H1 (cell line): Measurements from ENCODE around the gene DHX9. TPM values are rescaled to one million over a fixed set of nuclear protein-coding genes. Genes with fewer than 3 reads are reported as not detected.

Experiments
- CTCF ChIA-PET: fragments of 300-600 bp; sonication (Branson Sonifier 250); formaldehyde crosslinking; loops from one replicate; lab custom pipeline; 2021; ENCODE audit not compliant: partially characterized antibody; lab: Charles Lee
- POLR2A ChIA-PET: fragments of 300-600 bp; sonication (Branson Sonifier 250); formaldehyde crosslinking; loops from one replicate; lab custom pipeline; 2021; ENCODE audit warnings: inconsistent platforms; ENCODE audit not compliant: partially characterized antibody; lab: Charles Lee
- DNase-seq, 2 experiments: peaks; one replicate each; pipeline versions ENCODE4 v3.0.0 to v3.0.0-alpha.2; 2010 to 2022; ENCODE audit warnings: low spot score in 2 of 2, low read depth in 1 of 2, mixed read lengths in 1 of 2
- FAIRE-seq: peaks from 2 replicates; lab custom pipeline; 2011; peaks lifted over from hg19 to GRCh38; lab: Jason Lieb, UNC
- H2AFZ ChIP-seq: 2 replicates; pipeline ENCODE4 v1.8.1; 2012; ENCODE audit warnings: low read length, inconsistent platforms
- H2AK5ac ChIP-seq: 2 replicates; pipeline ENCODE4 v1.6.1; 2013; ENCODE audit warnings: low read depth, low read length
- H2BK120ac ChIP-seq: replicated peaks from 2 replicates; pipeline ENCODE3; 2013; ENCODE audit warnings: low read depth, low read length, inconsistent platforms
- H2BK12ac ChIP-seq: 2 replicates; pipeline ENCODE4 v1.6.1; 2013; ENCODE audit warnings: low read depth, low read length
- H2BK15ac ChIP-seq: 2 replicates; pipeline ENCODE4 v1.6.1; 2013; ENCODE audit warnings: low read length
- H2BK20ac ChIP-seq: 2 replicates; pipeline ENCODE4 v1.6.1; 2013; ENCODE audit warnings: low read length
- H2BK5ac ChIP-seq: 2 replicates; pipeline ENCODE4 v1.6.1; 2013; ENCODE audit warnings: low read depth, low read length
- H3K14ac ChIP-seq: 2 replicates; pipeline ENCODE4 v1.6.1; 2013; ENCODE audit warnings: inconsistent platforms; ENCODE audit not compliant: insufficient read length
- H3K18ac ChIP-seq: 2 replicates; pipeline ENCODE4 v1.6.1; 2013; ENCODE audit warnings: low read length; ENCODE audit errors: extremely low read depth
- H3K23ac ChIP-seq: 2 replicates; pipeline ENCODE4 v1.6.1; 2013; ENCODE audit warnings: inconsistent platforms; ENCODE audit not compliant: insufficient read length
- H3K23me2 ChIP-seq: 2 replicates; pipeline ENCODE4 v1.6.1; 2013; ENCODE audit warnings: low read depth, low read length
- H3K27ac ChIP-seq: 2 replicates; pipeline ENCODE4 v1.6.1; 2011; ENCODE audit warnings: low read depth, low read length, inconsistent platforms
- H3K27me3 ChIP-seq, 4 experiments: replicated peaks in 1 of 4; 1 replicate in 1 of 4; 2 replicates in 3 of 4; pipeline versions ENCODE4 v1.6.1 to v1.8.1; 2011 to 2013; ENCODE audit warnings: low read length in 3 of 4, mild to moderate bottlenecking in 3 of 4, inconsistent platforms in 2 of 4, mixed read lengths in 2 of 4, moderate library complexity in 1 of 4; ENCODE audit not compliant: control insufficient read depth in 3 of 4, insufficient read depth in 3 of 4; ENCODE audit errors: extremely low read depth in 1 of 4
- H3K36me3 ChIP-seq, 4 experiments: 2 replicates each; pipeline versions ENCODE4 v1.6.1 to v1.8.1; 2011 to 2013; ENCODE audit warnings: mild to moderate bottlenecking in 4 of 4, low read length in 3 of 4, moderate library complexity in 2 of 4, control low read depth in 1 of 4, inconsistent platforms in 1 of 4; ENCODE audit not compliant: insufficient read depth in 4 of 4, control insufficient read depth in 2 of 4
- H3K4ac ChIP-seq: replicated peaks from 2 replicates; pipeline ENCODE3; 2013; ENCODE audit warnings: low read length, low read depth, mixed read lengths, inconsistent platforms; ENCODE audit not compliant: insufficient read length
- H3K4me1 ChIP-seq, 4 experiments: replicated peaks in 1 of 4; 1 replicate in 1 of 4; 2 replicates in 3 of 4; pipeline versions ENCODE4 v1.6.1 to v1.8.1; 2011 to 2013; ENCODE audit warnings: low read length in 3 of 4, inconsistent platforms in 2 of 4, mixed read lengths in 1 of 4; ENCODE audit not compliant: insufficient read depth in 4 of 4, control insufficient read depth in 3 of 4
- H3K4me2 ChIP-seq, 2 experiments: 2 replicates each; pipeline versions ENCODE4 v1.6.1 to v1.8.1; 2011 to 2013; ENCODE audit warnings: low read depth in 2 of 2, low read length in 2 of 2, control low read depth in 1 of 2, inconsistent platforms in 1 of 2, mild to moderate bottlenecking in 1 of 2; ENCODE audit not compliant: insufficient read depth in 1 of 2
- H3K4me3 ChIP-seq, 4 experiments: fragments of 200-600, 300-600 bp in 1 of 4; sonication (generic), shearing (Covaris generic), sonication (Bioruptor Twin) in 1 of 4; 2 replicates each; pipeline versions ENCODE4 v1.5.1 to v1.8.1; 2011 to 2016; ENCODE audit warnings: low read length in 4 of 4, low read depth in 3 of 4, control low read depth in 2 of 4, inconsistent platforms in 2 of 4, mild to moderate bottlenecking in 2 of 4, mixed read lengths in 1 of 4, moderate library complexity in 1 of 4; ENCODE audit not compliant: insufficient read depth in 2 of 4; ENCODE audit errors: extremely low read depth in 1 of 4
- H3K56ac ChIP-seq: replicated peaks from 2 replicates; pipeline ENCODE3; 2013; ENCODE audit warnings: low read depth, mild to moderate bottlenecking, mixed read lengths, low read length, inconsistent platforms; ENCODE audit not compliant: insufficient read length
- H3K79me1 ChIP-seq: 2 replicates; pipeline ENCODE4 v1.6.1; 2013; ENCODE audit warnings: low read depth, low read length, control low read depth
- H3K79me2 ChIP-seq, 2 experiments: 2 replicates each; pipeline versions ENCODE4 v1.6.1 to v1.8.1; 2012 to 2013; ENCODE audit warnings: low read length in 2 of 2, mild to moderate bottlenecking in 2 of 2, inconsistent platforms in 1 of 2; ENCODE audit not compliant: insufficient read depth in 2 of 2, control insufficient read depth in 1 of 2
- H3K9ac ChIP-seq, 4 experiments: replicated peaks in 1 of 4; 1 replicate in 1 of 4; 2 replicates in 3 of 4; pipeline versions ENCODE4 v1.6.1 to v1.8.1; 2011 to 2013; ENCODE audit warnings: low read depth in 3 of 4, low read length in 3 of 4, control low read depth in 2 of 4, mild to moderate bottlenecking in 2 of 4, moderate library complexity in 2 of 4, inconsistent platforms in 1 of 4; ENCODE audit errors: extremely low read depth in 1 of 4
- H3K9me3 ChIP-seq, 2 experiments: 2 replicates each; pipeline versions ENCODE4 v1.6.1 to v1.8.1; 2012 to 2013; ENCODE audit warnings: mild to moderate bottlenecking in 2 of 2, moderate library complexity in 2 of 2, control low read depth in 1 of 2, inconsistent platforms in 1 of 2, low read depth in 1 of 2, low read length in 1 of 2, mixed read lengths in 1 of 2; ENCODE audit not compliant: insufficient read depth in 2 of 2
- H4K20me1 ChIP-seq, 2 experiments: replicated peaks in 1 of 2; 2 replicates each; pipeline versions ENCODE3 to v1.8.1; 2011 to 2013; ENCODE audit warnings: inconsistent platforms in 2 of 2, low read length in 2 of 2, mild to moderate bottlenecking in 1 of 2; ENCODE audit not compliant: insufficient read depth in 2 of 2, control insufficient read depth in 1 of 2
- H4K5ac ChIP-seq: 2 replicates; pipeline ENCODE4 v1.6.1; 2013; ENCODE audit warnings: low read length, low read depth, mixed read lengths, inconsistent platforms; ENCODE audit not compliant: insufficient read length
- H4K8ac ChIP-seq: 2 replicates; pipeline ENCODE4 v1.8.0; 2013; ENCODE audit warnings: mild to moderate bottlenecking, moderate library complexity, low read length, inconsistent platforms; ENCODE audit not compliant: insufficient read depth; ENCODE audit errors: extremely low read depth
- H4K91ac ChIP-seq: replicated peaks from 2 replicates; pipeline ENCODE3; 2013; ENCODE audit warnings: low read length, mixed read lengths, inconsistent platforms; ENCODE audit not compliant: insufficient read length
- BACH1 ChIP-seq: IDR thresholded peaks from 2 replicates; pipeline ENCODE4 v1.6.1; 2012; ENCODE audit warnings: low read length, improper control_type of control experiment
- CEBPB ChIP-seq: IDR thresholded peaks from 2 replicates; pipeline ENCODE4 v1.6.1; 2012; ENCODE audit warnings: low read depth, low read length
- CHD1 ChIP-seq: IDR thresholded peaks from 2 replicates; pipeline ENCODE4 v1.6.1; 2012; ENCODE audit warnings: low read depth, low read length, improper control_type of control experiment
- CTCF ChIP-seq, 3 experiments: IDR thresholded peaks; 1 replicate in 2 of 3; 2 replicates in 1 of 3; pipeline versions ENCODE4 v1.5.1 to v1.6.1; 2011; ENCODE audit warnings: low read length in 3 of 3, mild to moderate bottlenecking in 3 of 3, inconsistent platforms in 2 of 3, low read depth in 1 of 3, moderate library complexity in 1 of 3; ENCODE audit not compliant: insufficient read depth in 1 of 3; ENCODE audit errors: control extremely low read depth in 1 of 3
- EP300 ChIP-seq, 2 experiments: IDR thresholded peaks; 1 replicate in 1 of 2; 2 replicates in 1 of 2; pipeline ENCODE4 v1.6.1; 2011 to 2012; ENCODE audit warnings: low read depth in 2 of 2, low read length in 2 of 2, mild to moderate bottlenecking in 2 of 2, borderline replicate concordance in 1 of 2, inconsistent platforms in 1 of 2, moderate library complexity in 1 of 2
- KDM4A ChIP-seq: IDR thresholded peaks from one replicate; pipeline ENCODE4 v1.7.1; 2012; ENCODE audit warnings: low read depth, mild to moderate bottlenecking, moderate library complexity, low read length, inconsistent platforms; ENCODE audit not compliant: severe bottlenecking
- MAFK ChIP-seq: IDR thresholded peaks from 2 replicates; pipeline ENCODE4 v1.6.1; 2012; ENCODE audit warnings: low read depth, mild to moderate bottlenecking, improper control_type of control experiment, low read length
- RAD21 ChIP-seq, 2 experiments: IDR thresholded peaks in 1 of 2; conservative IDR thresholded peaks in 1 of 2; 2 replicates each; pipeline ENCODE4 v1.6.1; 2011; ENCODE audit warnings: low read depth in 2 of 2, low read length in 2 of 2, improper control_type of control experiment in 1 of 2, inconsistent platforms in 1 of 2, mild to moderate bottlenecking in 1 of 2, moderate library complexity in 1 of 2
- WGBS, 2 experiments: shearing (Covaris generic) in 1 of 2; methylation state at CpG; one replicate each; pipeline versions ENCODE4 v1.1.6 to v1.1.7; 2013 to 2015; ENCODE audit warnings: low lambda C conversion rate in 2 of 2, mixed read lengths in 2 of 2, inconsistent platforms in 1 of 2, low coverage in 1 of 2, missing lambda C conversion rate in 1 of 2; ENCODE audit not compliant: insufficient replicate concordance in 2 of 2, insufficient coverage in 1 of 2, insufficient read length in 1 of 2; ENCODE audit errors: extremely low coverage in 1 of 2, missing lambda C conversion rate in 1 of 2; 5-methylcytosine and 5-hydroxymethylcytosine counted together
- polyA plus RNA-seq, 7 experiments: library from polyadenylated mRNA; depleted of rRNA in 3 of 7; stranded (reverse) in 5 of 7; unstranded in 2 of 7; fragments of >200 nt in 5 of 7; fragments of 200-250 nt in 2 of 7; gene quantifications; 1 replicate in 5 of 7; 2 replicates in 1 of 7; 4 replicates in 1 of 7; pipeline versions ENCODE4 v1.2.1 to v1.2.3, GENCODE V29; 2011 to 2013; ENCODE audit warnings: missing spikeins in 2 of 7, mixed read lengths in 2 of 7
- total RNA-seq: library from RNA; stranded (reverse); fragmentation: NEBNext Ultra II Directional; extraction: Animal tissue kit (Norgen Biotek cat#: 25700); gene quantifications from 2 replicates; pipeline ENCODE4 v1.2.1, GENCODE V29; 2021

Gene DHX9
- total and polyA plus RNA-seq, 2 of the 8 experiments (the other 6 are each of a cell fraction or from before 2014, with no cell fraction given) = 153 to 333 TPM

GRCh38 chr1:182806015-182806678 is 33.0 kb upstream of the DHX9 start:
- Histone ChIP-seq H2BK12ac (0 out of 2 replicates have a peak overlapping the region, but pooled peaks have one; percentile 41), H3K56ac (no peak overlapping the region), H3K23me2 (no peaks in the 10 kb centered on the region), H3K36me3 (no peaks in the 10 kb centered on the region), H4K91ac (no peak overlapping the region), H3K23ac (no peak overlapping the region), H3K27me3 (no peaks in the 10 kb centered on the region), H2BK20ac (0 out of 2 replicates have a peak overlapping the region, but pooled peaks have one; percentile 51), H3K4me2 (0 out of 4 replicates have a peak overlapping the region, but pooled peaks of 1 of the 2 experiments have one; percentile 45), H3K14ac (no peak overlapping the region), H3K9ac (0 out of 7 replicates have a peak overlapping the region, but pooled peaks of 1 of the 4 experiments have one; percentile 4), H3K9me3 (no peaks in the 10 kb centered on the region), H2AFZ (peak overlapping the region; percentile 97), H2AK5ac (no peak overlapping the region), H3K4me3 (no peak overlapping the region), H2BK15ac (0 out of 2 replicates have a peak overlapping the region, but pooled peaks have one; percentile 77), H3K4me1 (peaks cover 3 to 11% (median 7%) of the 10 kb centered on the region in 4 experiments; a peak in 6 of 7 replicates), H4K20me1 (no peaks in the 10 kb centered on the region), H2BK5ac (0 out of 2 replicates have a peak overlapping the region, but pooled peaks have one; percentile 20), H3K79me1 (no peaks in the 10 kb centered on the region), H3K4ac (peak overlapping the region; percentile 17), H4K8ac (peak overlapping the region; percentile 17; the same call in 1 of the 2 replicates), H3K27ac (no peak overlapping the region), H3K79me2 (no peaks in the 10 kb centered on the region), H4K5ac (no peak overlapping the region), H2BK120ac (peak overlapping the region; percentile 10), H3K18ac (no peak overlapping the region)
- ChIA-PET CTCF (interaction anchor here (0.6 to 2.2 kb wide), 9 partner anchors 9 to 224 kb away, joined by 3 to 20 read pairs (median 3); partner anchors contain the start of gene RNASEL), POLR2A (interaction anchor here (0.9 to 1.3 kb wide), 2 partner anchors 31 to 203 kb away, joined by 3 read pairs; no protein-coding TSS in a partner anchor)
- peak; percentile 77 for FAIRE-seq
- 48% methylated on average over 11 of the region's 11 CpGs; no CpG with 5 or more reads in 1 of the 2 experiments for WGBS, 2 experiments
- peak; percentile 71 to 84 for DNase-seq
- TF ChIP-seq EP300 (IDR thresholded peaks at IDR 0.05; ENCODE audit: borderline replicate concordance in 1 of 2, low read depth in 2 of 2, low read length in 2 of 2) (peak in 1 of 2 experiments; percentile 97; a peak in 1 of 3 replicates), BACH1 (peak; percentile 5; the same call in 1 of the 2 replicates), CTCF (IDR thresholded peaks at IDR 0.05; ENCODE audit: control extremely low read depth in 1 of 3, insufficient read depth in 1 of 3, low read depth in 1 of 3, low read length in 3 of 3) (peak; percentile 83 to 86 (median 85)), MAFK (peak; percentile 3; the same call in 1 of the 2 replicates), KDM4A (no peak), RAD21 (IDR thresholded peaks at IDR 0.05 in 1 of 2, conservative IDR thresholded peaks at IDR 0.05 in 1 of 2; ENCODE audit: low read depth in 2 of 2, low read length in 2 of 2) (peak; percentile 95), CEBPB (no peak), CHD1 (no peak)
